Right lobe of liver (tissue), 6 donors: ENCODE measurements around the gene SRMS. TPM values are rescaled to one million over a fixed set of nuclear protein-coding genes. Genes with fewer than 3 reads are reported as not detected.

Experiments used
- ATAC-seq, 4 donors: fragments of 200-7000 bp; cut with Tn5 transposase; one replicate each; pipeline ENCODE4 v1.9.1; 2020; ENCODE audit warnings: mild to moderate bottlenecking in 4 of 4, moderate library complexity in 4 of 4
- DNase-seq, 3 donors: peaks; one replicate each; pipeline ENCODE4 v3.0.0-alpha.2; 2020
- H3K27ac ChIP-seq, 3 donors: fragments of 200-600 bp; one replicate each; pipeline ENCODE4 v1.8.0; 2022
- H3K27me3 ChIP-seq, 2 donors: fragments of 200-600 bp; one replicate each; pipeline ENCODE4 v1.8.0; 2022
- H3K36me3 ChIP-seq, 4 donors: fragments of 200-600 bp; sonication (generic) in 1 of 4; one replicate each; pipeline versions ENCODE4 v1.5.1 to v1.8.0; 2017 to 2022; ENCODE audit warnings: control low read depth in 1 of 4
- H3K4me1 ChIP-seq, 4 donors: fragments of 200-600 bp; sonication (generic) in 1 of 4; one replicate each; pipeline versions ENCODE4 v1.5.1 to v1.8.0; 2017 to 2022; ENCODE audit warnings: control low read depth in 1 of 4
- H3K4me3 ChIP-seq, 3 donors: fragments of 200-600 bp; one replicate each; pipeline ENCODE4 v1.8.0; 2022
- H3K9me3 ChIP-seq, 4 donors: fragments of 200-600 bp; sonication (generic) in 1 of 4; one replicate each; pipeline versions ENCODE4 v1.5.1 to v1.8.0; 2017 to 2022; ENCODE audit warnings: control low read depth in 1 of 4
- CTCF ChIP-seq, 4 donors: fragments of 200-600 bp in 3 of 4; fragments of 450-650 bp in 1 of 4; IDR thresholded peaks; one replicate each; pipeline versions ENCODE4 v1.5.1 to v1.8.0; 2016 to 2022; ENCODE audit warnings: antibody characterized with exemption in 4 of 4, mild to moderate bottlenecking in 2 of 4
- POLR2A ChIP-seq: fragments of 450-650 bp; IDR thresholded peaks from one replicate; pipeline ENCODE4 v1.6.1; 2017; ENCODE audit warnings: antibody characterized with exemption, mild to moderate bottlenecking
- WGBS: methylation state at CpG from one replicate; pipeline ENCODE4 v1.1.6; 2018; ENCODE audit warnings: low coverage, low lambda C conversion rate; ENCODE audit not compliant: insufficient coverage; ENCODE audit errors: missing lambda C conversion rate; 5-methylcytosine and 5-hydroxymethylcytosine counted together
- intact Hi-C, 2 donors: fragments of 100-400 bp; cut with DNase I; formaldehyde crosslinking; loops; one replicate each; pipeline versions ENCODE4 v1.11.2 to v1.14.1; 2022
- total RNA-seq, 6 experiments: library from RNA; depleted of rRNA in 2 of 6; stranded (reverse); fragments of >200 nt in 2 of 6; fragmentation: NEBNext Ultra II Directional in 3 of 6; extraction: Animal tissue kit (Norgen Biotek cat#: 25700) in 3 of 6; gene quantifications; one replicate each; pipeline versions ENCODE4 v1.1.0 to v1.2.4, GENCODE V29; 2016 to 2023
- donor health status: DM: no; HTN: yes; CAD: no.
- donor health status: DM: no; HTN: no; CAD: no.
- donor health status: DM: no; HTN: no; CAD: no.
- donor health status: DM: no; HTN: yes; CAD: no.
- donor health status: DM: no; HTN: yes; CAD: no.

SRMS gene
- total RNA-seq, 6 experiments from 2014 or later = not detected

- ATAC-seq = no peak
- Histone ChIP-seq H3K4me3 (no peak overlapping the region), H3K9me3 (no peaks in the 10 kb centered on the region), H3K4me1 (no peaks in the 10 kb centered on the region), H3K36me3 (no peaks in the 10 kb centered on the region), H3K27ac (no peak overlapping the region), H3K27me3 (peaks cover 0 to 7% of the 10 kb centered on the region in 2 donors)
- peak in 1 of 3 donors; percentile 49 for DNase-seq
- WGBS = no CpG with 5 or more reads among the region's 13 CpGs
- TF ChIP-seq POLR2A (no peak), CTCF (IDR thresholded peaks at IDR 0.05) (no peak)
- intact Hi-C loops = no loop called here
Observed at GRCh38 chr20:63493563-63494020, 54.0 kb downstream of the SRMS start.

- no peaks in the 10 kb centered on the region for H3K9me3 ChIP-seq
- H3K27ac ChIP-seq = no peak overlapping the region
- no peak overlapping the region for H3K4me3 ChIP-seq
- intact Hi-C loops = no loop called here
- ATAC-seq (no peak), DNase-seq (peak in 1 of 3 donors; percentile 35)
- no peaks in the 10 kb centered on the region for H3K4me1 ChIP-seq
- no peaks in the 10 kb centered on the region for H3K36me3 ChIP-seq
- WGBS = no CpG with 5 or more reads among the region's 14 CpGs
- H3K27me3 ChIP-seq = peaks cover 0 to 2% of the 10 kb centered on the region in 2 donors
- no peak for TF ChIP-seq CTCF (IDR thresholded peaks at IDR 0.05)
- TF ChIP-seq POLR2A = no peak
Observed at GRCh38 chr20:63492982-63493381, 54.6 kb downstream of the SRMS start.

GRCh38 chr20:63492518-63492917 is 55.0 kb downstream of the SRMS start:
- no peak overlapping the region for H3K27ac ChIP-seq
- no peaks in the 10 kb centered on the region for H3K27me3 ChIP-seq
- 69% methylated on average over 2 of the region's 2 CpGs for WGBS
- H3K4me3 ChIP-seq = no peak overlapping the region
- no peaks in the 10 kb centered on the region for H3K9me3 ChIP-seq
- H3K36me3 ChIP-seq = no peaks in the 10 kb centered on the region
- TF ChIP-seq CTCF (IDR thresholded peaks at IDR 0.05) (no peak), POLR2A (no peak)
- intact Hi-C loops = no loop called here
- no peak for DNase-seq
- ATAC-seq = no peak
- H3K4me1 ChIP-seq = no peaks in the 10 kb centered on the region

- intact Hi-C loops = no loop called here
Observed at GRCh38 chr20:63491635-63492230, 55.8 kb downstream of the SRMS start.

GRCh38 chr20:63491078-63491477 is 56.5 kb downstream of the SRMS start:
- DNase-seq = peak in 1 of 3 donors; percentile 35
- TF ChIP-seq POLR2A (no peak), CTCF (IDR thresholded peaks at IDR 0.05) (no peak)
- intact Hi-C loops = no loop called here
- ATAC-seq = no peak
- Histone ChIP-seq H3K9me3 (no peaks in the 10 kb centered on the region), H3K4me3 (no peak overlapping the region), H3K4me1 (no peaks in the 10 kb centered on the region), H3K27me3 (no peaks in the 10 kb centered on the region), H3K27ac (no peak overlapping the region), H3K36me3 (no peaks in the 10 kb centered on the region)
- WGBS = no CpG with 5 or more reads among the region's 4 CpGs

More at GRCh38 chr20:63491635-63492230, 55.8 kb downstream of the SRMS start:
- no peaks in the 10 kb centered on the region for H3K4me1 ChIP-seq
- H3K9me3 ChIP-seq = no peaks in the 10 kb centered on the region
- H3K4me3 ChIP-seq = no peak overlapping the region
- TF ChIP-seq POLR2A = no peak
- DNase-seq = no peak
- no peaks in the 10 kb centered on the region for H3K27me3 ChIP-seq
- no peaks in the 10 kb centered on the region for H3K36me3 ChIP-seq
- no peak for ATAC-seq
- no peak overlapping the region for H3K27ac ChIP-seq
- 49% methylated on average over 4 of the region's 4 CpGs for WGBS

Other genes starting within 250 kb of the SRMS start
- 100 to 1,000 TPM in 1 of 6 experiments, 10 to 100 TPM in 3, 1 to 10 TPM in 2; 4.6 to 165 (median 26.8) TPM for gene CHRNA4, start 186.4 kb downstream of the SRMS start, total RNA-seq
- gene KCNQ2, start 75.1 kb downstream of the SRMS start, total RNA-seq = not detected
- 100 to 1,000 TPM in 2 of 6 experiments, 1 to 10 TPM in 1, under 1 TPM in 3; 0.22 to 153 (median 1.0) TPM for gene EEF1A2, start 48.7 kb downstream of the SRMS start, total RNA-seq
- gene PPDPF, start 27.0 kb downstream of the SRMS start, total RNA-seq = 10 to 100 TPM; 50.2 to 99.4 (median 76.7) TPM
- gene PTK6, start 10.4 kb downstream of the SRMS start, total RNA-seq = 10 to 100 TPM in 1 of 6 experiments, 1 to 10 TPM in 3, under 1 TPM in 2; 0.78 to 11.0 (median 3.6) TPM
- gene FNDC11, start 6.4 kb upstream of the SRMS start, total RNA-seq = not detected
- gene HELZ2, start 26.5 kb upstream of the SRMS start, total RNA-seq = 10 to 100 TPM; 14.8 to 30.3 (median 24.1) TPM
- gene GMEB2, start 79.4 kb upstream of the SRMS start, total RNA-seq = 1 to 10 TPM; 3.2 to 7.0 (median 5.1) TPM
- gene STMN3, start 105.7 kb upstream of the SRMS start, total RNA-seq = 1 to 10 TPM in 1 of 6 experiments, under 1 TPM in 5; 0.43 to 1.6 (median 0.77) TPM
- 10 to 100 TPM in 5 of 6 experiments, 1 to 10 TPM in 1; 9.6 to 16.3 (median 12.4) TPM for gene RTEL1, start 110.6 kb upstream of the SRMS start, total RNA-seq
- gene TNFRSF6B, start 148.9 kb upstream of the SRMS start, total RNA-seq = 1 to 10 TPM in 1 of 6 experiments, under 1 TPM in 2, not detected in 3; 0.56 to 1.0 (median 0.62) TPM
- 10 to 100 TPM; 16.0 to 22.2 (median 20.2) TPM for gene ARFRP1, start 160.2 kb upstream of the SRMS start, total RNA-seq
- gene ZGPAT, start 160.3 kb upstream of the SRMS start, total RNA-seq = 10 to 100 TPM; 18.7 to 68.9 (median 31.9) TPM
- 100 to 1,000 TPM in 2 of 6 experiments, 10 to 100 TPM in 4; 37.0 to 118 (median 65.5) TPM for gene LIME1, start 188.9 kb upstream of the SRMS start, total RNA-seq
- 100 to 1,000 TPM in 2 of 6 experiments, 10 to 100 TPM in 4; 36.0 to 180 (median 73.8) TPM for gene SLC2A4RG, start 192.0 kb upstream of the SRMS start, total RNA-seq